ENCODE measurements around the gene GPATCH11. TPM values are rescaled to one million over a fixed set of nuclear protein-coding genes. Genes with fewer than 3 reads are reported as not detected.

GPATCH11 gene
- total RNA-seq, 3 donors from 2014 or later = 8.9 to 38.7 (median 10.2) TPM

DNA sequence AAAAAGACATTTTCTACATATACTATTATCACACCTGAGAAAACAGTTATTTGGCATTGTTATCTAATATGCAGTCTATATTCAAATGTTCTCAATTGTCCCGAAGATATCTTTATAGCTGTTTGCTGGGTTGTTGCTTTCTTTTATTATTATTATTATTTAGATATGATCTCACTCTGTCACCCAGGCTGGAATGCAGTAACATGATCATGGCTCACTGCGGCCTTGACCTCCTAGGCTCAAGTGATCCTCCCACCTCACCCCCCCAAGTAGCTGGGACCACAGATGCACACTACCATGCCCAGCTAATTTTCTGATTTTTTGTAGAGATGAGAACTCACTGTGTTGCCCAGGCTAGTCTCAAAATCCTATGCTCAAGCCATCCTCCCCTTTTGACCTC, 19.9 kb downstream of the GPATCH11 start:
- Histone ChIP-seq H3K4me3 (no peak overlapping the region), H3K36me3 (peaks cover 9% of the 10 kb centered on the region), H3K4me1 (no peaks in the 10 kb centered on the region), H3K27ac (no peak overlapping the region), H3K9me3 (no peaks in the 10 kb centered on the region), H3K27me3 (no peaks in the 10 kb centered on the region)
- no peak for DNase-seq (ENCODE audit: low spot score in 2 of 2)
- intact Hi-C loops (cut with DNase I; ENCODE audit: low total_unique reads) = no loop called here
- TF ChIP-seq POLR2AphosphoS5 (IDR thresholded peaks at IDR 0.05) (no peak), POLR2A (IDR thresholded peaks at IDR 0.05) (no peak)
- TF ChIP-seq, protein P1, sequence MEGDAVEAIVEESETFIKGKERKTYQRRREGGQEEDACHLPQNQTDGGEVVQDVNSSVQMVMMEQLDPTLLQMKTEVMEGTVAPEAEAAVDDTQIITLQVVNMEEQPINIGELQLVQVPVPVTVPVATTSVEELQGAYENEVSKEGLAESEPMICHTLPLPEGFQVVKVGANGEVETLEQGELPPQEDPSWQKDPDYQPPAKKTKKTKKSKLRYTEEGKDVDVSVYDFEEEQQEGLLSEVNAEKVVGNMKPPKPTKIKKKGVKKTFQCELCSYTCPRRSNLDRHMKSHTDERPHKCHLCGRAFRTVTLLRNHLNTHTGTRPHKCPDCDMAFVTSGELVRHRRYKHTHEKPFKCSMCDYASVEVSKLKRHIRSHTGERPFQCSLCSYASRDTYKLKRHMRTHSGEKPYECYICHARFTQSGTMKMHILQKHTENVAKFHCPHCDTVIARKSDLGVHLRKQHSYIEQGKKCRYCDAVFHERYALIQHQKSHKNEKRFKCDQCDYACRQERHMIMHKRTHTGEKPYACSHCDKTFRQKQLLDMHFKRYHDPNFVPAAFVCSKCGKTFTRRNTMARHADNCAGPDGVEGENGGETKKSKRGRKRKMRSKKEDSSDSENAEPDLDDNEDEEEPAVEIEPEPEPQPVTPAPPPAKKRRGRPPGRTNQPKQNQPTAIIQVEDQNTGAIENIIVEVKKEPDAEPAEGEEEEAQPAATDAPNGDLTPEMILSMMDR (IDR thresholded peaks at IDR 0.05) = no peak

DNA sequence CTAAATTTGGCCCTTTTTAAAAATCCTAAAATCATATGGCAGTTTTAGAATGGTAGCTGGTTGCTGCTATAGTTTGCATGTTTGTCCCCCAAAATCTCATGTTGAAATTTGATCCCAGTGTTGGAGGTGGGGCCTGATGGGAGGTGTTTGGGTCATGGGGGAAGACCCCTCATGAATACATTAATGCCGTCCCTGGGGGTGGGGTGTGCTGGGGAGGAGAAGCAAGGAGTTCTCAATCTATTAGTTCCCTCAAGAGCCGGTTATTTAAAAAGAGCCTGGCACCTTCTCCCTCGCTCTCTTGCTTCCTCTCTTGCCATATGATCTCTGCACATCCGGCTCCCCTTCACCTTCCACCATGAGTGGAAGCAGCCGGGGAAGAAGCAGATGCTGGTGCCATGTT, 20.8 kb downstream of the GPATCH11 start:
- no peak overlapping the region for H3K4me3 ChIP-seq
- intact Hi-C loops (cut with DNase I; ENCODE audit: low total_unique reads) = no loop called here
- TF ChIP-seq POLR2A (IDR thresholded peaks at IDR 0.05) (no peak), POLR2AphosphoS5 (IDR thresholded peaks at IDR 0.05) (no peak)
- TF ChIP-seq, protein P1 (IDR thresholded peaks at IDR 0.05) = no peak
- H3K4me1 ChIP-seq = no peaks in the 10 kb centered on the region
- H3K27ac ChIP-seq = no peak overlapping the region
- peaks cover 5% of the 10 kb centered on the region for H3K36me3 ChIP-seq
- DNase-seq (ENCODE audit: low spot score in 2 of 2) = no peak
- no peaks in the 10 kb centered on the region for H3K9me3 ChIP-seq
- H3K27me3 ChIP-seq = no peaks in the 10 kb centered on the region

DNA sequence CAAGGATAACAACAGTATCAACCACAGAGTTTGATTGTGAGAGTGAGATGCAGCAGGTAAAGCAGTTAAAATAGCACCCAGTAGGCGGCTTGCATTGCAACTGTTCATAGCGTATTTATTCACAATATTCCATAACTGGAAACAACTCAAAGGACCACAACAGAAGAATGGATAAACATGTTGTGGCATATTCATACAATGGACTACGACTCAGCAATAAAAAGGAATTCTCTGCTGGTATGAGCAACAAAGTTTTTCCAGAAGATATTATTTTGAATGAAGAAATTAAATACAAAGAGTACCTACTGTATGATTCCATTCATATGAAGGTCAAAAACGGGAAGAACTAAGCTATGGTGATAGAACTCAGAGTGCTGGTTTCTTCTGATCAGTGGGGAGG, 25.2 kb downstream of the GPATCH11 start:
- peaks cover 5% of the 10 kb centered on the region for H3K36me3 ChIP-seq
- no peaks in the 10 kb centered on the region for H3K4me1 ChIP-seq
- TF ChIP-seq, protein P1 (IDR thresholded peaks at IDR 0.05) = no peak
- TF ChIP-seq POLR2AphosphoS5 (IDR thresholded peaks at IDR 0.05) = no peak
- no peak for TF ChIP-seq POLR2A (IDR thresholded peaks at IDR 0.05)
- H3K27ac ChIP-seq = no peak overlapping the region
- H3K27me3 ChIP-seq = no peaks in the 10 kb centered on the region
- intact Hi-C loops (cut with DNase I; ENCODE audit: low total_unique reads) = no loop called here
- no peak for DNase-seq (ENCODE audit: low spot score in 2 of 2)
- no peaks in the 10 kb centered on the region for H3K9me3 ChIP-seq
- H3K4me3 ChIP-seq = no peak overlapping the region

GRCh38 chr2:37110306-37111212, 26.2 kb downstream of the GPATCH11 start:
- Histone ChIP-seq H3K4me1 (no peaks in the 10 kb centered on the region), H3K9me3 (no peaks in the 10 kb centered on the region), H3K27ac (no peak overlapping the region), H3K36me3 (peaks cover 4% of the 10 kb centered on the region), H3K27me3 (no peaks in the 10 kb centered on the region), H3K4me3 (no peak overlapping the region)
- DNase-seq (ENCODE audit: low spot score in 2 of 2) = no peak
- no peak for TF ChIP-seq POLR2A (IDR thresholded peaks at IDR 0.05)
- TF ChIP-seq, protein P1 (IDR thresholded peaks at IDR 0.05) = no peak
- no peak for TF ChIP-seq POLR2AphosphoS5 (IDR thresholded peaks at IDR 0.05)
- intact Hi-C loops (cut with DNase I; ENCODE audit: low total_unique reads) = loop anchor here (10.0 kb wide), 1 partner anchor 1236 kb away; no protein-coding TSS in a partner anchor

GRCh38 chr2:37111958-37112357, 27.6 kb downstream of the GPATCH11 start:
- no peaks in the 10 kb centered on the region for H3K27me3 ChIP-seq
- intact Hi-C loops (cut with DNase I; ENCODE audit: low total_unique reads) = loop anchor here (10.0 kb wide), 1 partner anchor 1237 kb away; no protein-coding TSS in a partner anchor
- H3K36me3 ChIP-seq = no peaks in the 10 kb centered on the region
- no peak overlapping the region for H3K27ac ChIP-seq
- TF ChIP-seq POLR2A (IDR thresholded peaks at IDR 0.05) (no peak), POLR2AphosphoS5 (IDR thresholded peaks at IDR 0.05) (no peak)
- TF ChIP-seq, protein P1 (IDR thresholded peaks at IDR 0.05) = no peak
- H3K4me3 ChIP-seq = no peak overlapping the region
- no peaks in the 10 kb centered on the region for H3K9me3 ChIP-seq
- no peak for DNase-seq (ENCODE audit: low spot score in 2 of 2)
- no peaks in the 10 kb centered on the region for H3K4me1 ChIP-seq
